ENCODE measurements around the gene LCA5L.

DNA sequence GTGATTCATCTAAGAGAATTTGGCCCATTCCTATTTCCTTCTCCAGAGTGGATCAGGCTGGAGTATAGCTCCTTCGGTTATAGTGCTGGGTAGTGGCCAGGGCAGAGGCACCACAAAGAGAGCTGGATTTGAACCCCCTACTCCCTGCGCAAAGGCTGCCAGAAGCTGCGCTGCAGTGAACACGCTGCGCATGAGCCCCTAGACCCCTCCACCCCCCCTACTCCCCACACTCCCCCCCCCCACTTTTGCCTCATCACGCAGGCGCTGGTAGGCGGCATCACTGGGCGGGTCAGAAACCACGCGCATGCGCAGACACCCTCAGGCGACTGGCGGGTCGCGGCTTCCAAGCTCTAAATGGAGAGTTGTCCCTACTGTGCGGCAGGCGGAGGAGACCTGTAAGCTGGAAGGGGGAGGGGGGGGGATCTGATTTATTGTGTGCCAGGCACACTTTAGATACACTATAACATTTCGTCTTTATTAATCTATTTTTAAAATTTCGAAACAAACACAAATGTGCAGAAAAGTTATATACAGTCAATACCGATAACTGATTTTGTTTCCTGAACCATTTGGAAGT is 58.0 kb downstream of the LCA5L start:
- TF ChIP-seq, protein P1, sequence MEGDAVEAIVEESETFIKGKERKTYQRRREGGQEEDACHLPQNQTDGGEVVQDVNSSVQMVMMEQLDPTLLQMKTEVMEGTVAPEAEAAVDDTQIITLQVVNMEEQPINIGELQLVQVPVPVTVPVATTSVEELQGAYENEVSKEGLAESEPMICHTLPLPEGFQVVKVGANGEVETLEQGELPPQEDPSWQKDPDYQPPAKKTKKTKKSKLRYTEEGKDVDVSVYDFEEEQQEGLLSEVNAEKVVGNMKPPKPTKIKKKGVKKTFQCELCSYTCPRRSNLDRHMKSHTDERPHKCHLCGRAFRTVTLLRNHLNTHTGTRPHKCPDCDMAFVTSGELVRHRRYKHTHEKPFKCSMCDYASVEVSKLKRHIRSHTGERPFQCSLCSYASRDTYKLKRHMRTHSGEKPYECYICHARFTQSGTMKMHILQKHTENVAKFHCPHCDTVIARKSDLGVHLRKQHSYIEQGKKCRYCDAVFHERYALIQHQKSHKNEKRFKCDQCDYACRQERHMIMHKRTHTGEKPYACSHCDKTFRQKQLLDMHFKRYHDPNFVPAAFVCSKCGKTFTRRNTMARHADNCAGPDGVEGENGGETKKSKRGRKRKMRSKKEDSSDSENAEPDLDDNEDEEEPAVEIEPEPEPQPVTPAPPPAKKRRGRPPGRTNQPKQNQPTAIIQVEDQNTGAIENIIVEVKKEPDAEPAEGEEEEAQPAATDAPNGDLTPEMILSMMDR (IDR thresholded peaks at IDR 0.05; ENCODE audit: insufficient read depth, low read depth, low read length) = no peak
- TF ChIP-seq EZH2 (IDR thresholded peaks at IDR 0.05; ENCODE audit: insufficient read depth, low read length) = no peak
